K562 (cell line): ENCODE measurements around the gene WASL. TPM values are rescaled to one million over a fixed set of nuclear protein-coding genes. Genes with fewer than 3 reads are reported as not detected.
A peak's percentile ranks its signal among the peaks of the same experiment; 100 is the strongest.

Source experiments
- ELF1 ChIP-seq: fragments of 200-800 bp; sonication (Bioruptor generic); IDR thresholded peaks from 2 replicates; pipeline ENCODE4 v1.6.1; 2016; ENCODE audit warnings: missing genetic modification characterization, missing compliant biosample characterization
- FOXA3 ChIP-seq, 2 experiments: fragments of 450-650 bp in 1 of 2; sonication (generic) in 1 of 2; formaldehyde crosslinking; IDR thresholded peaks in 1 of 2; conservative IDR thresholded peaks in 1 of 2; 2 replicates each; pipeline versions ENCODE4 v1.4.0 to v1.8.0; 2020 to 2022; ENCODE audit warnings: mild to moderate bottlenecking in 2 of 2, missing genetic modification reagents in 1 of 2
- FOXP4 ChIP-seq: sonication (generic); formaldehyde crosslinking; IDR thresholded peaks from 2 replicates; pipeline ENCODE4 v1.8.0; 2022; ENCODE audit warnings: mild to moderate bottlenecking, missing genetic modification reagents, borderline replicate concordance
- GABPB1 ChIP-seq: sonication (generic); formaldehyde crosslinking; IDR thresholded peaks from 2 replicates; pipeline ENCODE4 v1.8.0; 2022; ENCODE audit warnings: mild to moderate bottlenecking, missing genetic modification reagents
- HDAC1 ChIP-seq, 2 experiments: fragments of 450-650 bp; IDR thresholded peaks; 2 replicates each; pipeline ENCODE4 v1.6.1; 2016 to 2017; ENCODE audit warnings: inconsistent platforms in 1 of 2, mild to moderate bottlenecking in 1 of 2, moderate library complexity in 1 of 2
- HDAC3 ChIP-seq: fragments of 450-650 bp; IDR thresholded peaks from 2 replicates; pipeline ENCODE4 v1.6.1; 2018; ENCODE audit warnings: borderline replicate concordance, mild to moderate bottlenecking, moderate library complexity; ENCODE audit not compliant: partially characterized antibody
- HNRNPK ChIP-seq: fragments of 200-400 bp; formaldehyde crosslinking; IDR thresholded peaks from one replicate; pipeline ENCODE4 v1.6.1; 2018; ENCODE audit warnings: mild to moderate bottlenecking, low read depth, low read length; ENCODE audit not compliant: poor library complexity, severe bottlenecking
- JUND ChIP-seq, 2 experiments: IDR thresholded peaks; 2 replicates in 1 of 2; 3 replicates in 1 of 2; pipeline ENCODE4 v1.6.1; 2011; ENCODE audit warnings: borderline replicate concordance in 2 of 2, low read depth in 2 of 2, low read length in 2 of 2, improper control_type of control experiment in 1 of 2, missing biosample characterization in 1 of 2, missing genetic modification characterization in 1 of 2, missing genetic modification reagents in 1 of 2
- KLF6 ChIP-seq: fragments of 250-450 bp; sonication (Bioruptor Pico); IDR thresholded peaks from 2 replicates; pipeline ENCODE4 v1.4.0; 2020; ENCODE audit warnings: mild to moderate bottlenecking, moderate library complexity, borderline replicate concordance
- LARP7 ChIP-seq: fragments of 450-650 bp; IDR thresholded peaks from 2 replicates; pipeline ENCODE4 v1.6.1; 2016
- NFIX ChIP-seq: fragments of 250-450 bp; sonication (Bioruptor Pico); IDR thresholded peaks from 2 replicates; pipeline ENCODE4 v1.4.0; 2020; ENCODE audit warnings: low read depth, mild to moderate bottlenecking, moderate library complexity
- PCBP2 ChIP-seq: fragments of 200-400 bp; formaldehyde crosslinking; IDR thresholded peaks from 2 replicates; pipeline ENCODE4 v1.6.1; 2018; ENCODE audit warnings: low read length, low read depth, mild to moderate bottlenecking, moderate library complexity; ENCODE audit not compliant: poor library complexity, severe bottlenecking
- ZNF124 ChIP-seq: sonication (generic); formaldehyde crosslinking; IDR thresholded peaks from 2 replicates; pipeline ENCODE4 v1.8.1; 2022; ENCODE audit warnings: missing genetic modification reagents
- polyA plus RNA-seq, 8 experiments: library from polyadenylated mRNA; depleted of rRNA in 4 of 8; stranded (reverse) in 5 of 8; unstranded in 3 of 8; fragments of >200 nt; fragmentation: Nextera tagmentation in 2 of 8; fragmentation: Illumina TruSeq in 1 of 8; extraction: Ambion mirVana in 2 of 8; extraction: Trizol in 1 of 8; gene quantifications; 2 replicates each; pipeline versions ENCODE4 v1.2.1 to v1.2.3, GENCODE V29; 2011 to 2014; ENCODE audit warnings: inconsistent platforms in 1 of 8, missing spikeins in 1 of 8
- total RNA-seq, 7 experiments: library from RNA; depleted of rRNA in 6 of 7; stranded (reverse); fragments of >200 nt in 6 of 7; fragmentation: Illumina TruSeq in 2 of 7; extraction: Trizol in 2 of 7; gene quantifications; 2 replicates each; pipeline versions ENCODE4 v1.2.1 to v1.2.3, GENCODE V29; 2011 to 2021; ENCODE audit warnings: low replicate concordance in 1 of 7
- TF ChIP-seq, protein P1 (sequence below): fragments of 450-650 bp; formaldehyde crosslinking; IDR thresholded peaks from 2 replicates; pipeline ENCODE4 v1.4.0; 2020; ENCODE audit warnings: mild to moderate bottlenecking, moderate library complexity
- TF ChIP-seq, protein P2 (sequence below): fragments of 250-450 bp; sonication (Bioruptor Pico); IDR thresholded peaks from 2 replicates; pipeline ENCODE4 v1.9.0; 2021; ENCODE audit warnings: mild to moderate bottlenecking
- TF ChIP-seq, protein P3 (sequence below): fragments of 250-450 bp; sonication (Bioruptor Pico); IDR thresholded peaks from 2 replicates; pipeline ENCODE4 v1.9.0; 2021; ENCODE audit warnings: mild to moderate bottlenecking, inconsistent platforms
- TF ChIP-seq, protein P4 (sequence below): fragments of 250-450 bp; sonication (Bioruptor Pico); IDR thresholded peaks from 2 replicates; pipeline ENCODE4 v1.5.0; 2022; ENCODE audit warnings: mild to moderate bottlenecking
- TF ChIP-seq, protein P5 (sequence below), 2 experiments: fragments of 250-450 bp in 1 of 2; fragments of 450-650 bp in 1 of 2; sonication (Bioruptor Pico) in 1 of 2; IDR thresholded peaks; 2 replicates each; pipeline versions ENCODE4 v1.6.1 to v1.8.0; 2016 to 2021; ENCODE audit warnings: mild to moderate bottlenecking in 2 of 2, moderate library complexity in 2 of 2, missing compliant biosample characterization in 1 of 2, missing genetic modification characterization in 1 of 2

WASL gene
- total and polyA plus RNA-seq, 9 of the 15 experiments (the other 6 are each of a cell fraction or from before 2014, with no cell fraction given), result 3.2 to 13.9 (median 8.3) TPM

GRCh38 chr7:123789817-123790216, 41.0 kb upstream of the WASL start (continued):
- TF ChIP-seq HDAC3, result peak; percentile 60
- TF ChIP-seq JUND (IDR thresholded peaks at IDR 0.05; ENCODE audit: borderline replicate concordance, low read depth, low read length), result peak; percentile 71
- peak; percentile 49; the same call in 1 of the 3 replicates for TF ChIP-seq JUND (tag; IDR thresholded peaks at IDR 0.05; ENCODE audit: borderline replicate concordance, low read depth, low read length)
- peak; percentile 79; the same call in 1 of the 2 replicates for TF ChIP-seq KLF6 (CRISPR knock-in tag)
- no peak for TF ChIP-seq NFIX (CRISPR knock-in tag)
- no peak for TF ChIP-seq HNRNPK
- TF ChIP-seq, protein P1, sequence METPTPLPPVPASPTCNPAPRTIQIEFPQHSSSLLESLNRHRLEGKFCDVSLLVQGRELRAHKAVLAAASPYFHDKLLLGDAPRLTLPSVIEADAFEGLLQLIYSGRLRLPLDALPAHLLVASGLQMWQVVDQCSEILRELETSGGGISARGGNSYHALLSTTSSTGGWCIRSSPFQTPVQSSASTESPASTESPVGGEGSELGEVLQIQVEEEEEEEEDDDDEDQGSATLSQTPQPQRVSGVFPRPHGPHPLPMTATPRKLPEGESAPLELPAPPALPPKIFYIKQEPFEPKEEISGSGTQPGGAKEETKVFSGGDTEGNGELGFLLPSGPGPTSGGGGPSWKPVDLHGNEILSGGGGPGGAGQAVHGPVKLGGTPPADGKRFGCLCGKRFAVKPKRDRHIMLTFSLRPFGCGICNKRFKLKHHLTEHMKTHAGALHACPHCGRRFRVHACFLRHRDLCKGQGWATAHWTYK (CRISPR knock-in tag), result no peak
- no peak for TF ChIP-seq ELF1 (tag)
- TF ChIP-seq, protein P2, sequence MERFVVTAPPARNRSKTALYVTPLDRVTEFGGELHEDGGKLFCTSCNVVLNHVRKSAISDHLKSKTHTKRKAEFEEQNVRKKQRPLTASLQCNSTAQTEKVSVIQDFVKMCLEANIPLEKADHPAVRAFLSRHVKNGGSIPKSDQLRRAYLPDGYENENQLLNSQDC (CRISPR knock-in tag), result no peak
- no peak for TF ChIP-seq ZNF124 (CRISPR knock-in tag)
- no peak for TF ChIP-seq LARP7
- no peak for TF ChIP-seq HDAC1 (IDR thresholded peaks at IDR 0.05)
- TF ChIP-seq, protein P3, sequence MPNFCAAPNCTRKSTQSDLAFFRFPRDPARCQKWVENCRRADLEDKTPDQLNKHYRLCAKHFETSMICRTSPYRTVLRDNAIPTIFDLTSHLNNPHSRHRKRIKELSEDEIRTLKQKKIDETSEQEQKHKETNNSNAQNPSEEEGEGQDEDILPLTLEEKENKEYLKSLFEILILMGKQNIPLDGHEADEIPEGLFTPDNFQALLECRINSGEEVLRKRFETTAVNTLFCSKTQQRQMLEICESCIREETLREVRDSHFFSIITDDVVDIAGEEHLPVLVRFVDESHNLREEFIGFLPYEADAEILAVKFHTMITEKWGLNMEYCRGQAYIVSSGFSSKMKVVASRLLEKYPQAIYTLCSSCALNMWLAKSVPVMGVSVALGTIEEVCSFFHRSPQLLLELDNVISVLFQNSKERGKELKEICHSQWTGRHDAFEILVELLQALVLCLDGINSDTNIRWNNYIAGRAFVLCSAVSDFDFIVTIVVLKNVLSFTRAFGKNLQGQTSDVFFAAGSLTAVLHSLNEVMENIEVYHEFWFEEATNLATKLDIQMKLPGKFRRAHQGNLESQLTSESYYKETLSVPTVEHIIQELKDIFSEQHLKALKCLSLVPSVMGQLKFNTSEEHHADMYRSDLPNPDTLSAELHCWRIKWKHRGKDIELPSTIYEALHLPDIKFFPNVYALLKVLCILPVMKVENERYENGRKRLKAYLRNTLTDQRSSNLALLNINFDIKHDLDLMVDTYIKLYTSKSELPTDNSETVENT (CRISPR knock-in tag), result no peak
- no peak for TF ChIP-seq FOXP4 (CRISPR knock-in tag)
- TF ChIP-seq, protein P4, sequence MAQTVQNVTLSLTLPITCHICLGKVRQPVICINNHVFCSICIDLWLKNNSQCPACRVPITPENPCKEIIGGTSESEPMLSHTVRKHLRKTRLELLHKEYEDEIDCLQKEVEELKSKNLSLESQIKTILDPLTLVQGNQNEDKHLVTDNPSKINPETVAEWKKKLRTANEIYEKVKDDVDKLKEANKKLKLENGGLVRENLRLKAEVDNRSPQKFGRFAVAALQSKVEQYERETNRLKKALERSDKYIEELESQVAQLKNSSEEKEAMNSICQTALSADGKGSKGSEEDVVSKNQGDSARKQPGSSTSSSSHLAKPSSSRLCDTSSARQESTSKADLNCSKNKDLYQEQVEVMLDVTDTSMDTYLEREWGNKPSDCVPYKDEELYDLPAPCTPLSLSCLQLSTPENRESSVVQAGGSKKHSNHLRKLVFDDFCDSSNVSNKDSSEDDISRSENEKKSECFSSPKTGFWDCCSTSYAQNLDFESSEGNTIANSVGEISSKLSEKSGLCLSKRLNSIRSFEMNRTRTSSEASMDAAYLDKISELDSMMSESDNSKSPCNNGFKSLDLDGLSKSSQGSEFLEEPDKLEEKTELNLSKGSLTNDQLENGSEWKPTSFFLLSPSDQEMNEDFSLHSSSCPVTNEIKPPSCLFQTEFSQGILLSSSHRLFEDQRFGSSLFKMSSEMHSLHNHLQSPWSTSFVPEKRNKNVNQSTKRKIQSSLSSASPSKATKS (CRISPR knock-in tag), result no peak
- TF ChIP-seq, protein P5, sequence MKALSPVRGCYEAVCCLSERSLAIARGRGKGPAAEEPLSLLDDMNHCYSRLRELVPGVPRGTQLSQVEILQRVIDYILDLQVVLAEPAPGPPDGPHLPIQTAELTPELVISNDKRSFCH (CRISPR knock-in tag; IDR thresholded peaks at IDR 0.05), result no peak
- TF ChIP-seq, protein P5 (tag; IDR thresholded peaks at IDR 0.05), result no peak
- TF ChIP-seq FOXA3 (CRISPR knock-in tag; conservative IDR thresholded peaks at IDR 0.05 in 1 of 2, IDR thresholded peaks at IDR 0.05 in 1 of 2), result no peak
- no peak for TF ChIP-seq GABPB1 (CRISPR knock-in tag)
- TF ChIP-seq PCBP2, result no peak
